Embryonic facial prominence (tissue), 1 donor: ENCODE results near the gene TOMT.
"Not testable (repeated sequence)": the region's sequence is repeated elsewhere in the genome, so short reads cannot be mapped to it uniquely, and the experiment has no call there.

Experiments
- DNase-seq: peaks from one replicate; pipeline ENCODE4 v3.0.0-alpha.2; 2016; ENCODE audit errors: extremely low spot score

TOMT gene

GRCh38 chr11:72125956-72126355, 20.2 kb downstream of the TOMT start:
- DNase-seq = no peak

GRCh38 chr11:72127923-72128322, 22.2 kb downstream of the TOMT start:
- DNase-seq = no peak

GRCh38 chr11:72129381-72129780, 23.7 kb downstream of the TOMT start:
- no peak for DNase-seq

GRCh38 chr11:72132646-72133045, 26.9 kb downstream of the TOMT start:
- no peak for DNase-seq

DNA sequence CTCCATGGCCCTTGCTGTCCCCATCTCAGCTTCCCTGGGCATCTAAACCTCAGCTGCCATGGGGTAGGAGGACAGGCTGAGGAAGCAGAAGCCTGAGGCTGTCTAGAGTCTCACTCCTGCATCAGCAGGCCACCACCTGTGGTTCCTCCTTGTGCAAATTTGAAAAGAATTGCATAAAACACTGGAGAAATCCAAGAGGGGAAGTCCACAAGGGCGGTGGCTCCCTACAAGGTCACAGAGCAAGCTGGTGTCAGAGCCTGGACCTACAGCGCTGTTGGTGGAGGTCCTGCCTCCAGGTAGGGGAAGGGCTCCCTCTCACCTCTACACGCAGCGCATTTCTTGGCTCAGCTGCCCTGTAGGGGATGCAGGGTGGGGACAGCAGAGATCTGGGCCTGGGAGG, 29.7 kb downstream of the TOMT start, which contains the start of gene FOLR3:
FOLR3 (plus strand) TSS at position 253 of the 400 bp plus-strand sequence. CDS start 228 bp downstream, outside the sequence.
- DNase-seq = not testable (repeated sequence)

DNA sequence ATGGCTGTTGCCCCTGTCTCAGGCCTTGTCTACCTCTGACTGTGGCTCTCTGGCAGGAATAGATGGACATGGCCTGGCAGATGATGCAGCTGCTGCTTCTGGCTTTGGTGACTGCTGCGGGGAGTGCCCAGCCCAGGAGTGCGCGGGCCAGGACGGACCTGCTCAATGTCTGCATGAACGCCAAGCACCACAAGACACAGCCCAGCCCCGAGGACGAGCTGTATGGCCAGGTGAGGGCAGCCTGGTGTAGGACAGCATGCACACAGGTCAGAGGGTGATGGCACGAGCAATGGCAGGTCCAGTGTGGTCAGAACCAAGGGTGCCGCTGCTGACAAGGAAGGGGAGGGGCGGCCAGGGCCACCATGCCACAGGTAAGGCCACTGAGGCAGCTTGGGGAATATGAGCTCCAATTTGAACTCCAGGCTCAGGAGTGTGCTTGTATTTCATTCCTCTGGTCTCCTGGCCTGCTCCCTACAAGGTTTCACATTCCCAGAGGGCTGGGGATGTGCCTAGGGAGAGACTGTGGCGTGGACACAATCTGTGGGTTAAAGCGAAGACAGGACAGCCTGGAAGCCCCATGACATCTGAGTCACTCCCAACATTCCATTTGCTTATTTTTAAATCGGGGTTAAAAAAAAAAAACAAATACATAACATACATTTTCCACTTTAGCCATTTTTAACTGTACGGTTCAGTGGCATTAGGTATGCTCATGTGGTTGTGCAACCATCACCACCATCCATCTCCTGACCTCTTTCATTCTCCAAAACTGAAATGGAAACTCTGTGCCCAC, 30.4 kb downstream of the TOMT start:
- no peak for DNase-seq

GRCh38 chr11:72136684-72137262, 31.0 kb downstream of the TOMT start:
- DNase-seq = no peak

GRCh38 chr11:72138821-72139390, 33.2 kb downstream of the TOMT start:
- no peak for DNase-seq

DNA sequence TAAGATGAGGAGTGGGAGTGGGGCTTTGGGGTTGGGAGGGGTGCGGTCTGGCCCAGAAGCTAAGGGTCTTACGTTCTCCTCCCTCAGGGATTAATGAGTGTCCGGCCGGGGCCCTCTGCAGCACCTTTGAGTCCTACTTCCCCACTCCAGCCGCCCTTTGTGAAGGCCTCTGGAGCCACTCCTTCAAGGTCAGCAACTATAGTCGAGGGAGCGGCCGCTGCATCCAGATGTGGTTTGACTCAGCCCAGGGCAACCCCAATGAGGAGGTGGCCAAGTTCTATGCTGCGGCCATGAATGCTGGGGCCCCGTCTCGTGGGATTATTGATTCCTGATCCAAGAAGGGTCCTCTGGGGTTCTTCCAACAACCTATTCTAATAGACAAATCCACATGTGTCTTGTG, 33.8 kb downstream of the TOMT start:
- no peak for DNase-seq

DNA sequence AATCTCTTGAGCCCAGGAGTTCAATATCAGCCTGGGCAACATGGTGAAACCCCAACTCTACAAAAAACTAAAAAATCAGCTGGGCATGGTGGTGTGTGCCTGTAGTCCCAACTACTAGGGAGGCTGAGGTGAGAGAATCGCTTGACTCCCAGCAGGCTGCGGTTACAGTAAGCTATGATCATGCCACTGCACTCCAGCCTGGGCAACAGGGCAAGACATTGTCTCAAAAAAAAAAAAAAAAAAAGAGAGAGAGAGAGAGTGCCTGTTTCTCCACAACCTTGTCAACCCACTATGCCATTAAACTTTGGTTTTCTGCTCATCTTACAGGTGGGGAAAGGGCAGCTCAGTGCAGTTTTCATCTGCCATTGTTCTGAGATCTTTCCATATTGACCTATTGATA, 34.9 kb downstream of the TOMT start:
- no peak for DNase-seq

DNA sequence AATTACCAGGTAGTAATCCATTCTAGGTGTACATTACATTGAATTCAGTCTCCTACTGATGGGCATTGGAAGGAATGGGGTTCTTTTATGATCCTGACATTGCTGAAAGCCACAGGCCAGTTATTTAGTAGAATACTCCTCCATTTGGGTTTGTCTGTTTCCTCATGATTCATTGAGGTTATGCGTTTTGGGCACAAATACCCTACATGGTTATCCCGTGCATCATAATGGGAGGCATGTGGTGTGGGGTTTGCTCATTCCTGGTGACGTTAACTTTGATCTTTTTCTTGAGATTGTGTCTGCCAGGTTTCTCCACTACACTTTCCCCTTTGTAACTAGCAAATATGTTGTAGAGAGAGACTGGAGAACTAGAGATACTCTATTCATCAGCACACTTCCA, 35.3 kb downstream of the TOMT start:
- no peak for DNase-seq

DNA sequence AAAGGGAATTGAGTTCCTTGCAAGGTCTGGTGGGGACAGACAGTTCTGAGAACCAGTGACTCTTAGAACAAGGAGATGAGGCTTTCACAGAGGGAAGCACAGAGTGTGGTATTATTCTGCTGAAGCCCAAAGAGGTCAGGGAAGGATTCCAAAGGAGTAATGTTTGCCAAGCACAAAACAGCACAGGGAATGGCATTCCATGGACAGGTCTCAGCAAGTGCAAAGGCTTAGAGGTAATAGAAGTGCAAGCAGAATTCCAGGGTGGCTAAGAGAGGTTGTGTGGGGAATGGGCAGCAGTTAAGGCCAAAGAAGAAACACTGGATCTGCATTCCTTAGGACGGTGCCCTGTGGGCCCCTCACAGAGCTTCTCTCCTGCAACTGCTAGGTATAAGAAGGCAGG, 36.4 kb downstream of the TOMT start:
- not testable (repeated sequence) for DNase-seq

- not testable (repeated sequence) for DNase-seq
Measured at GRCh38 chr11:72142543-72142942, 36.8 kb downstream of the TOMT start.

GRCh38 chr11:72144807-72145565, 39.3 kb downstream of the TOMT start:
- DNase-seq = no peak

DNA sequence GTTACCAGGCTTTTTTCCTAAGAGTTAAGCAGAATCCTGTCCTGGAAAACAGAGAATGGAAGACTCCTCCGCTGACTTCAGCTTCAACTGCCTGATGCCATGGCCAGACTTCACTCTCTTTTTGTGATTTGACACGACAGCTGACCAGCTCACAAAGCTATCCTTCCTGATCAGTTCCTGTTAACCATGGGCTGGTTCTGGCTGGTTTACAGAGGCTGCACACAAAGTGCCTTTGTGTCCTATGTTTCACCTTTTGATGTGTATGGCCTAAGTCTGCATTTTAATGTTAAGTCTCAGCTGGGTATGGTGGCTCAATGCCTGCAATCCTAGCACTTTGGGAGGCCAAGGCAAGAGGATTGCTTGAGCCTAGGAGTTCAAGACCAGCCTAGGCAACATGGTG, 40.9 kb downstream of the TOMT start:
- no peak for DNase-seq

GRCh38 chr11:72150882-72151281, 45.2 kb downstream of the TOMT start:
- no peak for DNase-seq

DNA sequence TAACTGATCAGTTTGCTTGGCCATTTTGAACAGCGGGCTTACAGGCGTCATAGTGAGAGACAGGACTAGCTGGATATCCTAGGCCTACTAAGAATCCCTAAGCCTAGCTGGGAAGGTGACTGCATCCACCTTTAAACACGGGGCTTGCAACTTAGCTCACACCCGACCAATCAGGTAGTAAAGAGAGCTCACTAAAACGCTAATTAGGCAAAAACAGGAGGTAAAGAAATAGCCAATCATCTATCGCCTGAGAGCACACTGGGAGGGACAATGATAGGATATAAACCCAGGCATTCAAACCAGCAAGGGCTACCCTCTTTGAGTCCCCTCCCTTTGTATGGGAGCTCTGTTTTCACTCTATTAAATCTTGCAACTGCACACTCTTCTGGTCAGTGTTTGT, 48.1 kb downstream of the TOMT start:
- not testable (repeated sequence) for DNase-seq

DNA sequence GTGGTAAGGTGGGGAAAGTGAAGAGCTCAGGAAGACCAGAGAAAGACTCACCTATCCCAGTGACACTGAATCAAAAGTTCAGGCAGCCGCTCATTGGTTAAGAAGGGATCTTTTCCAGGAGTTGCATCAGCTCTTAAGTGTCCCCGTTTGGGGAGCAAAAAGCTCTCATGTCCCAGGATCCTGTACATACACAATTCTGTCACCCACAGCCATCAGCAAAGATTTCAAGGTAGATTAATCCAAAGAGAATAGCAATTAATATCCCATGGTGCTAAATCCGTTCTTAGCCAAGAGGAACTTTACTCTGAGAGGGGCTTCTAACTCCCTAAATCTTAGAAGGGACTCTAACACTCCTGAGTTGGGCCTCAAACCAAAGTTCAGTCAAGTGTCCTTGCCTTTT, 49.1 kb downstream of the TOMT start:
- no peak for DNase-seq

DNA sequence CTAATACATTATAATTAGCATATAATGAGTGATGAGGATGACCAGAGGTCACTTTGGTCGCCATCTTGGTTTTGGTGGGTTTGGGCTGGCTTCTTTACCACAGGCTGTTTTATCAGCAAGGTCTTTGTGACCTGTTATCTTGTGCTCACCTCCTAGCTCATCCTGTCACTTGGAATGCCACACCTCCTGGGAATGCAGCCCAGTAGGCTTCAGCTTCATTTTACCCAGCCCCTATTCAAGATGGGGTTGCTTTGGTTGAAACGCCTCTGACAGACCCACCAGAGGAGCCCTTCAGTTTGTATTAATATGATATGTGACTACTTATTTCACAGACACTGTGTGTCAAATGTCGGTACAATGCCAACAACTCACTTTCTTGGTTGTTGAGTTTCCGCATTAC, 50.0 kb downstream of the TOMT start:
- no peak for DNase-seq

- no peak for DNase-seq
Measured at GRCh38 chr11:72157131-72157530, 51.4 kb downstream of the TOMT start.
